ENCODE results near the gene SUMO3.

The SUMO3 gene

GRCh38 chr21:44801468-44802395, 16.1 kb downstream of the SUMO3 start, which contains the start of gene UBE2G2:
Gene UBE2G2 (minus strand): TSS chr21:44801820. CDS start chr21:44801748, 72 bp downstream.
- peak; percentile 79 for DNase-seq (ENCODE audit: low spot score)

GRCh38 chr21:44800971-44801467, 16.8 kb downstream of the SUMO3 start:
- peak; percentile 68 for DNase-seq (ENCODE audit: low spot score)

GRCh38 chr21:44800103-44800502, 17.8 kb downstream of the SUMO3 start:
- peak; percentile 35 for DNase-seq (ENCODE audit: low spot score)

GRCh38 chr21:44799646-44800045, 18.2 kb downstream of the SUMO3 start:
- no peak for DNase-seq (ENCODE audit: low spot score)

- no peak for DNase-seq (ENCODE audit: low spot score)
These were observed 20.1 kb downstream of the SUMO3 start for GRCh38 chr21:44797775-44798174.

GRCh38 chr21:44795342-44795741, 22.5 kb downstream of the SUMO3 start:
- DNase-seq (ENCODE audit: low spot score), result no peak

GRCh38 chr21:44793592-44794374, 24.1 kb downstream of the SUMO3 start:
- DNase-seq (ENCODE audit: low spot score), result no peak

GRCh38 chr21:44792702-44793591, 24.9 kb downstream of the SUMO3 start:
- DNase-seq (ENCODE audit: low spot score), result peak; percentile 38

GRCh38 chr21:44791993-44792392, 25.9 kb downstream of the SUMO3 start:
- DNase-seq (ENCODE audit: low spot score), result no peak

- DNase-seq (ENCODE audit: low spot score), result no peak
These were observed 26.6 kb downstream of the SUMO3 start for GRCh38 chr21:44791246-44791645.

- no peak for DNase-seq (ENCODE audit: low spot score)
These were observed 27.5 kb downstream of the SUMO3 start for GRCh38 chr21:44790368-44790767.

- DNase-seq (ENCODE audit: low spot score), result peak; percentile 8
These were observed 28.0 kb downstream of the SUMO3 start for GRCh38 chr21:44789880-44790279.

- no peak for DNase-seq (ENCODE audit: low spot score)
These were observed 32.1 kb downstream of the SUMO3 start for GRCh38 chr21:44785620-44786335.

- DNase-seq (ENCODE audit: low spot score), result no peak
These were observed 33.1 kb downstream of the SUMO3 start for GRCh38 chr21:44784810-44785209.

GRCh38 chr21:44783020-44783696, 34.7 kb downstream of the SUMO3 start:
- no peak for DNase-seq (ENCODE audit: low spot score)

- no peak for DNase-seq (ENCODE audit: low spot score)
These were observed 36.9 kb downstream of the SUMO3 start for GRCh38 chr21:44780767-44781459.

- DNase-seq (ENCODE audit: low spot score), result no peak
These were observed 37.7 kb downstream of the SUMO3 start for GRCh38 chr21:44780137-44780502.

GRCh38 chr21:44779417-44780136, 38.3 kb downstream of the SUMO3 start:
- no peak for DNase-seq (ENCODE audit: low spot score)

GRCh38 chr21:44778983-44779382, 38.9 kb downstream of the SUMO3 start:
- no peak for DNase-seq (ENCODE audit: low spot score)

All from RKO (cell line).